K562 (cell line): ENCODE results near the gene C11orf86. TPM values are rescaled to one million over a fixed set of nuclear protein-coding genes. Genes with fewer than 3 reads are reported as not detected.

Source experiments
- EZH2 ChIP-seq: IDR thresholded peaks from 2 replicates; pipeline ENCODE4 v1.6.1; 2012; ENCODE audit warnings: low read depth, mild to moderate bottlenecking, inconsistent platforms, low read length, borderline replicate concordance
- KLF10 ChIP-seq: fragments of 250-450 bp; sonication (Bioruptor Pico); IDR thresholded peaks from 2 replicates; pipeline ENCODE4 v1.6.1; 2021; ENCODE audit warnings: matching md5 sums
- MAZ ChIP-seq, 2 experiments: fragments of 450-650 bp in 1 of 2; sonication (generic) in 1 of 2; formaldehyde crosslinking; IDR thresholded peaks in 1 of 2; conservative IDR thresholded peaks in 1 of 2; 2 replicates each; pipeline versions ENCODE4 v1.4.0 to v1.5.0; 2020; ENCODE audit warnings: mild to moderate bottlenecking in 1 of 2, missing genetic modification reagents in 1 of 2
- SMAD1 ChIP-seq: fragments of 150-350 bp; IDR thresholded peaks from 2 replicates; pipeline ENCODE4 v1.6.1; 2014; ENCODE audit warnings: low read length, low read depth; ENCODE audit not compliant: partially characterized antibody
- SOX6 ChIP-seq: fragments of 450-650 bp; IDR thresholded peaks from 2 replicates; pipeline ENCODE4 v1.6.1; 2014; ENCODE audit warnings: mild to moderate bottlenecking
- SRF ChIP-seq, 2 experiments: fragments of 250-450, 450-650 bp in 1 of 2; sonication (Bioruptor Pico) in 1 of 2; sonication (generic) in 1 of 2; formaldehyde crosslinking; IDR thresholded peaks; 2 replicates each; pipeline versions ENCODE4 v1.5.0 to v1.5.1; 2020 to 2022; ENCODE audit warnings: mild to moderate bottlenecking in 1 of 2, missing genetic modification reagents in 1 of 2
- TCF7 ChIP-seq: sonication (generic); IDR thresholded peaks from 2 replicates; pipeline ENCODE4 v1.6.1; 2016; ENCODE audit warnings: antibody characterized with exemption, borderline replicate concordance
- TEAD4 ChIP-seq, 2 experiments: sonication (generic) in 1 of 2; formaldehyde crosslinking in 1 of 2; IDR thresholded peaks; 2 replicates each; pipeline versions ENCODE4 v1.6.1 to v1.8.0; 2012 to 2022; ENCODE audit warnings: borderline replicate concordance in 1 of 2, inconsistent platforms in 1 of 2, low read length in 1 of 2, mild to moderate bottlenecking in 1 of 2, missing genetic modification reagents in 1 of 2
- TRIM24 ChIP-seq, 2 experiments: fragments of 450-650 bp; IDR thresholded peaks; 2 replicates each; pipeline ENCODE4 v1.6.1; 2016
- ZNF717 ChIP-seq: fragments of 250-450 bp; sonication (Bioruptor Pico); IDR thresholded peaks from 2 replicates; pipeline ENCODE4 v1.5.0; 2021
- polyA plus RNA-seq, 8 experiments: library from polyadenylated mRNA; depleted of rRNA in 4 of 8; stranded (reverse) in 5 of 8; unstranded in 3 of 8; fragments of >200 nt; fragmentation: Nextera tagmentation in 2 of 8; fragmentation: Illumina TruSeq in 1 of 8; extraction: Ambion mirVana in 2 of 8; extraction: Trizol in 1 of 8; gene quantifications; 2 replicates each; pipeline versions ENCODE4 v1.2.1 to v1.2.3, GENCODE V29; 2011 to 2014; ENCODE audit warnings: inconsistent platforms in 1 of 8, missing spikeins in 1 of 8
- total RNA-seq, 7 experiments: library from RNA; depleted of rRNA in 6 of 7; stranded (reverse); fragments of >200 nt in 6 of 7; fragmentation: Illumina TruSeq in 2 of 7; extraction: Trizol in 2 of 7; gene quantifications; 2 replicates each; pipeline versions ENCODE4 v1.2.1 to v1.2.3, GENCODE V29; 2011 to 2021; ENCODE audit warnings: low replicate concordance in 1 of 7
- TF ChIP-seq, protein P1 (sequence below): fragments of 450-650 bp; IDR thresholded peaks from 2 replicates; pipeline ENCODE4 v1.6.1; 2016; ENCODE audit warnings: mild to moderate bottlenecking, moderate library complexity
- TF ChIP-seq, protein P2 (sequence below): fragments of 450-650 bp; formaldehyde crosslinking; IDR thresholded peaks from 2 replicates; pipeline ENCODE4 v1.4.0; 2022; ENCODE audit warnings: missing genetic modification characterization

Gene C11orf86
- total and polyA plus RNA-seq, 9 of the 15 experiments (the other 6 are each of a cell fraction or from before 2014, with no cell fraction given), result not detected

DNA sequence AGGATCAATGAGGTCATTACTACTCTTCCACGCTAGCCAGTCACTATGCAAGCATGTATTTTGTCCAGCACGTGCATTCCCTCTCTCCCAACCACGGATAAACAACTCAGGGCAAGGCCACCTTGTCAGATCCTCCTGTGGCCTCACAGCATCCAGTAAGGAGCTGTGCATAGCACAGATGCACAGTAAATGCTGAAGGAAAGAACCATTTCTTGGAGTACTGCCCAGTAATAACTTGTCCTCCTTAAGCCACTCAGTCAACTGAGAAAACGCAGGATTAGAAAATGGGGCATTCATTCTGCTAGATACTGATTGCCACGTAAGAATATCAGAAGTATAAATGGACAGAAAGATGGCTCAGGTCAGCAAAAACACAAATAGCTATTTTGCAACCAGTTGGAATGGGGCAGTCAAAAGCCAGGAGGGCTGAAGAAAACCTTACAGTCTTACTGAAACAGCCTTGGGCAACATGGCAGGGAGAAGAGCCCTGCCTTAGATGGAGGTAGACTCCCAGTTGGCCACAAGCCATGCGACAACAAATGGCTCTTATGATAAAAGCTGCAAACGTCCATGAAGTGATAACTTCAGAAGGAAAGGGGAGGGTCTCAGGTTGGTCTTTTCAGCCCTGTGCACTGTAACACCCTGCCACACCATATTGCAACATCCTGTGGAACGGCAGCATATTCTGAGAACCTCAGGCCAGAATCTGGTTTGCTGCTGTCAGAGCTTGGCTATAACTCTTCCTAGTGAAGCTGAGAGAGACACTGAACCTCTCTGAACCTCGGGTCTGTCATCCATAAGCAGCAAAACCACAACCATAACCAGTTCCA, 39.9 kb upstream of the C11orf86 start (continued):
- TF ChIP-seq, protein P1, sequence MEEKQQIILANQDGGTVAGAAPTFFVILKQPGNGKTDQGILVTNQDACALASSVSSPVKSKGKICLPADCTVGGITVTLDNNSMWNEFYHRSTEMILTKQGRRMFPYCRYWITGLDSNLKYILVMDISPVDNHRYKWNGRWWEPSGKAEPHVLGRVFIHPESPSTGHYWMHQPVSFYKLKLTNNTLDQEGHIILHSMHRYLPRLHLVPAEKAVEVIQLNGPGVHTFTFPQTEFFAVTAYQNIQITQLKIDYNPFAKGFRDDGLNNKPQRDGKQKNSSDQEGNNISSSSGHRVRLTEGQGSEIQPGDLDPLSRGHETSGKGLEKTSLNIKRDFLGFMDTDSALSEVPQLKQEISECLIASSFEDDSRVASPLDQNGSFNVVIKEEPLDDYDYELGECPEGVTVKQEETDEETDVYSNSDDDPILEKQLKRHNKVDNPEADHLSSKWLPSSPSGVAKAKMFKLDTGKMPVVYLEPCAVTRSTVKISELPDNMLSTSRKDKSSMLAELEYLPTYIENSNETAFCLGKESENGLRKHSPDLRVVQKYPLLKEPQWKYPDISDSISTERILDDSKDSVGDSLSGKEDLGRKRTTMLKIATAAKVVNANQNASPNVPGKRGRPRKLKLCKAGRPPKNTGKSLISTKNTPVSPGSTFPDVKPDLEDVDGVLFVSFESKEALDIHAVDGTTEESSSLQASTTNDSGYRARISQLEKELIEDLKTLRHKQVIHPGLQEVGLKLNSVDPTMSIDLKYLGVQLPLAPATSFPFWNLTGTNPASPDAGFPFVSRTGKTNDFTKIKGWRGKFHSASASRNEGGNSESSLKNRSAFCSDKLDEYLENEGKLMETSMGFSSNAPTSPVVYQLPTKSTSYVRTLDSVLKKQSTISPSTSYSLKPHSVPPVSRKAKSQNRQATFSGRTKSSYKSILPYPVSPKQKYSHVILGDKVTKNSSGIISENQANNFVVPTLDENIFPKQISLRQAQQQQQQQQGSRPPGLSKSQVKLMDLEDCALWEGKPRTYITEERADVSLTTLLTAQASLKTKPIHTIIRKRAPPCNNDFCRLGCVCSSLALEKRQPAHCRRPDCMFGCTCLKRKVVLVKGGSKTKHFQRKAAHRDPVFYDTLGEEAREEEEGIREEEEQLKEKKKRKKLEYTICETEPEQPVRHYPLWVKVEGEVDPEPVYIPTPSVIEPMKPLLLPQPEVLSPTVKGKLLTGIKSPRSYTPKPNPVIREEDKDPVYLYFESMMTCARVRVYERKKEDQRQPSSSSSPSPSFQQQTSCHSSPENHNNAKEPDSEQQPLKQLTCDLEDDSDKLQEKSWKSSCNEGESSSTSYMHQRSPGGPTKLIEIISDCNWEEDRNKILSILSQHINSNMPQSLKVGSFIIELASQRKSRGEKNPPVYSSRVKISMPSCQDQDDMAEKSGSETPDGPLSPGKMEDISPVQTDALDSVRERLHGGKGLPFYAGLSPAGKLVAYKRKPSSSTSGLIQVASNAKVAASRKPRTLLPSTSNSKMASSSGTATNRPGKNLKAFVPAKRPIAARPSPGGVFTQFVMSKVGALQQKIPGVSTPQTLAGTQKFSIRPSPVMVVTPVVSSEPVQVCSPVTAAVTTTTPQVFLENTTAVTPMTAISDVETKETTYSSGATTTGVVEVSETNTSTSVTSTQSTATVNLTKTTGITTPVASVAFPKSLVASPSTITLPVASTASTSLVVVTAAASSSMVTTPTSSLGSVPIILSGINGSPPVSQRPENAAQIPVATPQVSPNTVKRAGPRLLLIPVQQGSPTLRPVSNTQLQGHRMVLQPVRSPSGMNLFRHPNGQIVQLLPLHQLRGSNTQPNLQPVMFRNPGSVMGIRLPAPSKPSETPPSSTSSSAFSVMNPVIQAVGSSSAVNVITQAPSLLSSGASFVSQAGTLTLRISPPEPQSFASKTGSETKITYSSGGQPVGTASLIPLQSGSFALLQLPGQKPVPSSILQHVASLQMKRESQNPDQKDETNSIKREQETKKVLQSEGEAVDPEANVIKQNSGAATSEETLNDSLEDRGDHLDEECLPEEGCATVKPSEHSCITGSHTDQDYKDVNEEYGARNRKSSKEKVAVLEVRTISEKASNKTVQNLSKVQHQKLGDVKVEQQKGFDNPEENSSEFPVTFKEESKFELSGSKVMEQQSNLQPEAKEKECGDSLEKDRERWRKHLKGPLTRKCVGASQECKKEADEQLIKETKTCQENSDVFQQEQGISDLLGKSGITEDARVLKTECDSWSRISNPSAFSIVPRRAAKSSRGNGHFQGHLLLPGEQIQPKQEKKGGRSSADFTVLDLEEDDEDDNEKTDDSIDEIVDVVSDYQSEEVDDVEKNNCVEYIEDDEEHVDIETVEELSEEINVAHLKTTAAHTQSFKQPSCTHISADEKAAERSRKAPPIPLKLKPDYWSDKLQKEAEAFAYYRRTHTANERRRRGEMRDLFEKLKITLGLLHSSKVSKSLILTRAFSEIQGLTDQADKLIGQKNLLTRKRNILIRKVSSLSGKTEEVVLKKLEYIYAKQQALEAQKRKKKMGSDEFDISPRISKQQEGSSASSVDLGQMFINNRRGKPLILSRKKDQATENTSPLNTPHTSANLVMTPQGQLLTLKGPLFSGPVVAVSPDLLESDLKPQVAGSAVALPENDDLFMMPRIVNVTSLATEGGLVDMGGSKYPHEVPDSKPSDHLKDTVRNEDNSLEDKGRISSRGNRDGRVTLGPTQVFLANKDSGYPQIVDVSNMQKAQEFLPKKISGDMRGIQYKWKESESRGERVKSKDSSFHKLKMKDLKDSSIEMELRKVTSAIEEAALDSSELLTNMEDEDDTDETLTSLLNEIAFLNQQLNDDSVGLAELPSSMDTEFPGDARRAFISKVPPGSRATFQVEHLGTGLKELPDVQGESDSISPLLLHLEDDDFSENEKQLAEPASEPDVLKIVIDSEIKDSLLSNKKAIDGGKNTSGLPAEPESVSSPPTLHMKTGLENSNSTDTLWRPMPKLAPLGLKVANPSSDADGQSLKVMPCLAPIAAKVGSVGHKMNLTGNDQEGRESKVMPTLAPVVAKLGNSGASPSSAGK, result peak; percentile 34; the same call in 1 of the 2 replicates
- no peak for TF ChIP-seq KLF10 (CRISPR knock-in tag)
- no peak for TF ChIP-seq EZH2
- TF ChIP-seq TCF7, result no peak
- peak; percentile 65; the same call in 1 of the 2 replicates for TF ChIP-seq SOX6
- TF ChIP-seq, protein P2, sequence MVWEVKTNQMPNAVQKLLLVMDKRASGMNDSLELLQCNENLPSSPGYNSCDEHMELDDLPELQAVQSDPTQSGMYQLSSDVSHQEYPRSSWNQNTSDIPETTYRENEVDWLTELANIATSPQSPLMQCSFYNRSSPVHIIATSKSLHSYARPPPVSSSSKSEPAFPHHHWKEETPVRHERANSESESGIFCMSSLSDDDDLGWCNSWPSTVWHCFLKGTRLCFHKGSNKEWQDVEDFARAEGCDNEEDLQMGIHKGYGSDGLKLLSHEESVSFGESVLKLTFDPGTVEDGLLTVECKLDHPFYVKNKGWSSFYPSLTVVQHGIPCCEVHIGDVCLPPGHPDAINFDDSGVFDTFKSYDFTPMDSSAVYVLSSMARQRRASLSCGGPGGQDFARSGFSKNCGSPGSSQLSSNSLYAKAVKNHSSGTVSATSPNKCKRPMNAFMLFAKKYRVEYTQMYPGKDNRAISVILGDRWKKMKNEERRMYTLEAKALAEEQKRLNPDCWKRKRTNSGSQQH (CRISPR knock-in tag), result no peak
- TF ChIP-seq SMAD1, result no peak
- peak; percentile 70 for TF ChIP-seq TEAD4 (IDR thresholded peaks at IDR 0.05; ENCODE audit: low read length)
- TF ChIP-seq TEAD4 (CRISPR knock-in tag; IDR thresholded peaks at IDR 0.05; ENCODE audit: borderline replicate concordance), result no peak
- 0 out of 4 replicates have a peak, but pooled peaks of 1 of the 2 experiments have one; percentile 17 for TF ChIP-seq MAZ (CRISPR knock-in tag; conservative IDR thresholded peaks at IDR 0.05 in 1 of 2, IDR thresholded peaks at IDR 0.05 in 1 of 2)
- TF ChIP-seq SRF (CRISPR knock-in tag; IDR thresholded peaks at IDR 0.05), result peak in 1 of 2 experiments; percentile 76; a peak in 1 of 4 replicates
- TF ChIP-seq TRIM24 (IDR thresholded peaks at IDR 0.05), result peak in 1 of 2 experiments; percentile 8; a peak in 2 of 4 replicates
- no peak for TF ChIP-seq ZNF717 (CRISPR knock-in tag)
